HCT116 (cell line): ENCODE measurements around the gene SULT1A2. TPM values are rescaled to one million over a fixed set of nuclear protein-coding genes. Genes with fewer than 3 reads are reported as not detected.
"Not testable (repeated sequence)": the region's sequence is repeated elsewhere in the genome, so short reads cannot be mapped to it uniquely, and the experiment has no call there.

ENCODE experiments used
- ATAC-seq: fragments of 200-7000 bp; cut with Tn5 transposase; 2 replicates; pipeline ENCODE4 v1.9.1; 2020; ENCODE audit warnings: mild to moderate bottlenecking, moderate library complexity
- BruUV-seq: library from RNA; stranded (reverse); fragments of 400-500 nt; replicated peaks from 2 replicates; lab custom pipeline; 2021; lab: Mats Ljungman, UMichigan
- CTCF ChIA-PET: fragments of 300-600 bp; sonication (Branson Sonifier 250); formaldehyde crosslinking; loops from one replicate; lab custom pipeline; 2021; ENCODE audit warnings: antibody characterized with exemption; lab: Charles Lee
- POLR2A ChIA-PET: fragments of 300-600, 350-600 bp; sonication (Branson Sonifier 250); formaldehyde crosslinking; loops from one replicate; lab custom pipeline; 2021; ENCODE audit warnings: antibody characterized with exemption; lab: Charles Lee
- RAD21 ChIA-PET, 2 experiments: fragments of 300-600 bp; sonication (Branson Sonifier 250); formaldehyde crosslinking; loops; one replicate each; lab custom pipeline; 2023; ENCODE audit warnings: low total read pairs in 2 of 2; ENCODE audit not compliant: uncharacterized antibody in 2 of 2, unreplicated experiment in 2 of 2, low non-redundant PET in 1 of 2; lab: Charles Lee
- DNase-seq: peaks from one replicate; pipeline ENCODE4 v3.0.0-alpha.2; 2010; ENCODE audit warnings: low read depth, low spot score
- H2AFZ ChIP-seq: fragments of 200-600 bp; shearing (Covaris generic), sonication (generic); 2 replicates; pipeline ENCODE4 v1.6.1; 2017; ENCODE audit warnings: low read depth, mixed run types, mixed read lengths, antibody characterized with exemption, low read length; ENCODE audit not compliant: poor library complexity, severe bottlenecking
- H3K27ac ChIP-seq: 2 replicates; pipeline ENCODE4 v1.5.1; 2012; ENCODE audit warnings: low read depth, low read length
- H3K27me3 ChIP-seq: fragments of 200-600 bp; sonication (generic); 2 replicates; pipeline ENCODE4 v1.6.1; 2016; ENCODE audit warnings: mixed run types, low read length, mixed read lengths; ENCODE audit not compliant: insufficient read depth
- H3K36me3 ChIP-seq, 2 experiments: fragments of 200-500 bp in 1 of 2; fragments of 200-600 bp in 1 of 2; sonication (Bioruptor generic) in 1 of 2; sonication (generic) in 1 of 2; 2 replicates each; pipeline versions ENCODE4 v1.5.1 to v1.6.1; 2014 to 2016; ENCODE audit warnings: low read length in 2 of 2, inconsistent platforms in 1 of 2, mixed read lengths in 1 of 2, mixed run types in 1 of 2; ENCODE audit not compliant: insufficient read depth in 2 of 2, control insufficient read depth in 1 of 2
- H3K4me1 ChIP-seq, 2 experiments: fragments of 200-600 bp in 1 of 2; sonication (generic) in 1 of 2; 2 replicates each; pipeline versions ENCODE4 v1.5.1 to v1.6.1; 2012 to 2017; ENCODE audit warnings: low read length in 2 of 2, inconsistent platforms in 1 of 2, mild to moderate bottlenecking in 1 of 2, mixed read lengths in 1 of 2, mixed run types in 1 of 2, moderate library complexity in 1 of 2; ENCODE audit not compliant: insufficient read depth in 2 of 2, control insufficient read depth in 1 of 2
- H3K4me2 ChIP-seq: fragments of 200-600 bp; sonication (generic); 2 replicates; pipeline ENCODE4 v1.6.1; 2017; ENCODE audit warnings: mixed run types, low read length, mixed read lengths
- H3K4me3 ChIP-seq, 2 experiments: fragments of 200-600 bp in 1 of 2; sonication (generic) in 1 of 2; replicated peaks in 1 of 2; 2 replicates each; pipeline ENCODE4 v1.5.1; 2011 to 2016; ENCODE audit warnings: low read length in 2 of 2, control low read depth in 1 of 2, low read depth in 1 of 2, mild to moderate bottlenecking in 1 of 2, mixed read lengths in 1 of 2, mixed run types in 1 of 2
- H3K79me2 ChIP-seq: fragments of 200-600 bp; sonication (generic); 2 replicates; pipeline ENCODE4 v1.6.1; 2017; ENCODE audit warnings: mild to moderate bottlenecking, mixed run types, low read length, moderate library complexity, mixed read lengths; ENCODE audit not compliant: insufficient read depth
- H3K9ac ChIP-seq: fragments of 200-600 bp; sonication (generic); 2 replicates; pipeline ENCODE4 v1.6.1; 2016; ENCODE audit warnings: low read length, mixed read lengths
- H3K9me2 ChIP-seq: fragments of 200-600 bp; sonication (generic), shearing (Covaris generic); 2 replicates; pipeline ENCODE4 v1.6.1; 2017; ENCODE audit warnings: mixed run types, mild to moderate bottlenecking, moderate library complexity; ENCODE audit not compliant: insufficient read depth
- H3K9me3 ChIP-seq, 2 experiments: fragments of 200-500 bp in 1 of 2; fragments of 200-600 bp in 1 of 2; sonication (Bioruptor generic) in 1 of 2; sonication (generic) in 1 of 2; 2 replicates each; pipeline ENCODE4 v1.6.1; 2014 to 2017; ENCODE audit warnings: low read length in 2 of 2, mixed read lengths in 2 of 2, inconsistent platforms in 1 of 2, low read depth in 1 of 2, mild to moderate bottlenecking in 1 of 2, mixed run types in 1 of 2, moderate library complexity in 1 of 2; ENCODE audit not compliant: control insufficient read depth in 1 of 2, insufficient read depth in 1 of 2
- H4K20me1 ChIP-seq: fragments of 200-600 bp; sonication (generic), shearing (Covaris generic); 2 replicates; pipeline ENCODE4 v1.6.1; 2017; ENCODE audit warnings: mixed run types, mild to moderate bottlenecking, moderate library complexity; ENCODE audit not compliant: insufficient read depth
- CEBPB ChIP-seq: IDR thresholded peaks from 2 replicates; pipeline ENCODE4 v1.6.1; 2012; ENCODE audit warnings: low read depth
- ELF1 ChIP-seq: IDR thresholded peaks from 2 replicates; pipeline ENCODE4 v1.6.1; 2012; ENCODE audit warnings: low read depth, borderline replicate concordance
- EZH2phosphoT487 ChIP-seq: fragments of 200-600 bp; IDR thresholded peaks from 2 replicates; pipeline ENCODE4 v1.6.1; 2018; ENCODE audit warnings: antibody characterized with exemption, borderline replicate concordance
- JUND ChIP-seq: IDR thresholded peaks from 2 replicates; pipeline ENCODE4 v1.6.1; 2012
- POLR2A ChIP-seq: IDR thresholded peaks from 2 replicates; pipeline ENCODE4 v1.7.0; 2011; ENCODE audit warnings: borderline replicate concordance; ENCODE audit not compliant: insufficient read depth, insufficient read length; ENCODE audit errors: extremely low read depth
- POLR2AphosphoS5 ChIP-seq: IDR thresholded peaks from 2 replicates; pipeline ENCODE4 v1.6.1; 2011; ENCODE audit warnings: mild to moderate bottlenecking, low read depth, low read length, moderate library complexity
- SIN3A ChIP-seq: IDR thresholded peaks from 2 replicates; pipeline ENCODE4 v1.6.1; 2012; ENCODE audit warnings: low read depth
- SRF ChIP-seq: IDR thresholded peaks from 2 replicates; pipeline ENCODE4 v1.6.1; 2012; ENCODE audit warnings: low read depth
- TCF7L2 ChIP-seq: IDR thresholded peaks from 2 replicates; pipeline ENCODE4 v1.7.0; 2011; ENCODE audit warnings: borderline replicate concordance, inconsistent platforms; ENCODE audit not compliant: insufficient read depth, insufficient read length; ENCODE audit errors: extremely low read depth
- YY1 ChIP-seq: IDR thresholded peaks from 2 replicates; pipeline ENCODE4 v1.6.1; 2011; ENCODE audit warnings: low read length, low read depth, moderate library complexity, mild to moderate bottlenecking; ENCODE audit not compliant: insufficient replicate concordance; ENCODE audit errors: extremely low read depth
- ZFX ChIP-seq: fragments of 450-650 bp; IDR thresholded peaks from 2 replicates; pipeline ENCODE4 v1.6.1; 2017
- ZNF274 ChIP-seq: fragments of 200-500 bp; sonication (Bioruptor generic); IDR thresholded peaks from 2 replicates; pipeline ENCODE4 v1.6.1; 2014; ENCODE audit warnings: mild to moderate bottlenecking, low read depth, low read length, inconsistent platforms
- intact Hi-C: fragments of 100-400 bp; cut with micrococcal nuclease; formaldehyde crosslinking; loops from 2 replicates; pipeline ENCODE4 v1.10.0; 2022
- total RNA-seq: library from RNA; stranded (reverse); gene quantifications from one replicate; pipeline ENCODE4 v1.2.1, GENCODE V29; 2021; ENCODE audit not compliant: unreplicated experiment
- TF ChIP-seq, protein P1 (sequence below), 3 experiments: fragments of 200-600 bp in 1 of 3; sonication (generic) in 1 of 3; IDR thresholded peaks in 2 of 3; conservative IDR thresholded peaks in 1 of 3; 2 replicates each; pipeline ENCODE4 v1.5.1; 2012 to 2017; ENCODE audit warnings: low read depth in 2 of 3, low read length in 2 of 3, antibody characterized with exemption in 1 of 3, borderline replicate concordance in 1 of 3, control low read depth in 1 of 3, mild to moderate bottlenecking in 1 of 3, mixed read lengths in 1 of 3, mixed run types in 1 of 3, moderate library complexity in 1 of 3; ENCODE audit not compliant: insufficient read depth in 1 of 3
- TF ChIP-seq, protein P2 (sequence below): IDR thresholded peaks from 2 replicates; pipeline ENCODE4 v1.6.1; 2012
- TF ChIP-seq, protein P3 (sequence below): IDR thresholded peaks from 2 replicates; pipeline ENCODE4 v1.6.1; 2011; ENCODE audit warnings: mild to moderate bottlenecking, low read length, moderate library complexity; ENCODE audit not compliant: insufficient replicate concordance; ENCODE audit errors: extremely low read depth
- TF ChIP-seq, protein P4 (sequence below): IDR thresholded peaks from 2 replicates; pipeline ENCODE4 v1.6.1; 2012

The SULT1A2 gene
- total RNA-seq, 1 experiment from 2014 or later = 1.9 TPM

DNA sequence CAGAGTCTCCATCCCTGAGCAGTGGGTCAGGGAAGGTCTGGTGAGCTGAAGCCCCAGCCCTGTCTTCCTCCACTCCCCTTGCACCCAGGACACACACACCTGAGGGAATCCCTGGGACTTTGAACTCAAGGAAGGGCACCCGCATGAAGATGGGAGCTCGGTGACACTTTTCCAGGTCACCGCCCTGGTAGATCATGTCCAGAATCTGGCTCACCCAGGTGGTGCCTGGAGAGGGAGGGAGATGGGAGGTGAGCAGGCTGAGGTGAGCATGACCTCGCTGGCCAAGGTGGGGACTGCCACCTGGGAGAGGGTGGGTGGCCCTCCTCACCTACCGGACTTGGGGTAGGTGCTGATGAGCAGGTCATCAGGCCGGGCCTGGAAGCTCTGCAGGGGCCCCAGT is 1.4 kb downstream of the SULT1A2 start:
- CTCF ChIA-PET, H3K79me2 ChIP-seq, intact Hi-C loops, ATAC-seq, H4K20me1 ChIP-seq, H3K27me3 ChIP-seq, H3K36me3 ChIP-seq, H2AFZ ChIP-seq, H3K4me3 ChIP-seq, H3K27ac ChIP-seq, H3K9me3 ChIP-seq, H3K4me2 ChIP-seq, H3K9me2 ChIP-seq, H3K9ac ChIP-seq, DNase-seq, RAD21 ChIA-PET, BruUV-seq: not testable (repeated sequence)
- peaks cover 21 to 22% of the 10 kb centered on the region in 2 experiments for H3K4me1 ChIP-seq
- POLR2A ChIA-PET = interaction anchor here (1.1 kb wide), 1 partner anchor 14 kb away, joined by 3 read pairs; the partner anchor contains the start of gene SULT1A1

DNA sequence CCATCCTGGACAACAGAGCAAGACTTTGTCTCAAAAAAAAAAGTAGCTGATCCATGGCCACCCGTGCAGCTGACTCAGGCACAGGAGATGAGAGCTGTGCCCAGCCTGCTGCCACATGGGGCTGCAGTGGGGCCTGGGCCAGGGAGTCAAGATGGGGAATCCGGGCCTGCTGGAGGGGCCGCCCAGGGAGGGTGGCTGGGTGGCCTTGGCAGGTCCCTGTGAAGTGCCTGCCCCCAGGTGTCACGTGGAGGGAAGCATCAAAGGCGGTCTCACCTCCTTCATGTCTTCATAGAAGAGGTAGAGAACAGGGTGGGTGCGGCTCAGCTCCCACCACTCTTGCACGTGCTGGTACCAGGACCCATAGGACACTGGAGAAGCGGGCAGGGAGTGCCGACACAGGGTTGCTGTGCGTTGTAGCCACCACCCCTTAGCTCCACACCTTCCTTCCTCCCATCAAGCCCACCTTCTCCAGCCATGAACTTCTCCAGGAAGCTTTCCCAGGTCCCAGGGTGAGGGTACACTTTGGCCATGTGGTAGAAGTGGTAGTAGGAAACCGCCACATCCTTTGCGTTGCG is 3.8 kb downstream of the SULT1A2 start:
- Histone ChIP-seq H3K9me3 (no peaks in the 10 kb centered on the region), H3K36me3 (peaks cover 0 to 3% of the 10 kb centered on the region in 2 experiments; a peak in 1 of 4 replicates), H3K4me2 (no peak overlapping the region), H4K20me1 (no peaks in the 10 kb centered on the region), H3K4me1 (peaks cover 20 to 21% of the 10 kb centered on the region in 2 experiments), H3K9me2 (no peaks in the 10 kb centered on the region), H3K27ac (no peak overlapping the region), H3K27me3 (no peaks in the 10 kb centered on the region), H2AFZ (no peak overlapping the region), H3K4me3 (no peak overlapping the region), H3K79me2 (no peaks in the 10 kb centered on the region), H3K9ac (no peak overlapping the region)
- intact Hi-C loops = no loop called here
- BruUV-seq = TSS peak; percentile 33
- no peak for DNase-seq
- CTCF ChIA-PET = no interaction called here
- TF ChIP-seq ELF1 (no peak), JUND (no peak), TCF7L2 (no peak), POLR2A (no peak), SIN3A (no peak), ZNF274 (no peak), POLR2AphosphoS5 (no peak), EZH2phosphoT487 (no peak), CEBPB (no peak), SRF (no peak), ZFX (no peak), YY1 (no peak)
- TF ChIP-seq, protein P1, sequence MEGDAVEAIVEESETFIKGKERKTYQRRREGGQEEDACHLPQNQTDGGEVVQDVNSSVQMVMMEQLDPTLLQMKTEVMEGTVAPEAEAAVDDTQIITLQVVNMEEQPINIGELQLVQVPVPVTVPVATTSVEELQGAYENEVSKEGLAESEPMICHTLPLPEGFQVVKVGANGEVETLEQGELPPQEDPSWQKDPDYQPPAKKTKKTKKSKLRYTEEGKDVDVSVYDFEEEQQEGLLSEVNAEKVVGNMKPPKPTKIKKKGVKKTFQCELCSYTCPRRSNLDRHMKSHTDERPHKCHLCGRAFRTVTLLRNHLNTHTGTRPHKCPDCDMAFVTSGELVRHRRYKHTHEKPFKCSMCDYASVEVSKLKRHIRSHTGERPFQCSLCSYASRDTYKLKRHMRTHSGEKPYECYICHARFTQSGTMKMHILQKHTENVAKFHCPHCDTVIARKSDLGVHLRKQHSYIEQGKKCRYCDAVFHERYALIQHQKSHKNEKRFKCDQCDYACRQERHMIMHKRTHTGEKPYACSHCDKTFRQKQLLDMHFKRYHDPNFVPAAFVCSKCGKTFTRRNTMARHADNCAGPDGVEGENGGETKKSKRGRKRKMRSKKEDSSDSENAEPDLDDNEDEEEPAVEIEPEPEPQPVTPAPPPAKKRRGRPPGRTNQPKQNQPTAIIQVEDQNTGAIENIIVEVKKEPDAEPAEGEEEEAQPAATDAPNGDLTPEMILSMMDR (IDR thresholded peaks at IDR 0.05 in 2 of 3, conservative IDR thresholded peaks at IDR 0.05 in 1 of 3; ENCODE audit: borderline replicate concordance in 1 of 3, insufficient read depth in 1 of 3, low read depth in 2 of 3, low read length in 2 of 3) = no peak
- TF ChIP-seq, protein P2, sequence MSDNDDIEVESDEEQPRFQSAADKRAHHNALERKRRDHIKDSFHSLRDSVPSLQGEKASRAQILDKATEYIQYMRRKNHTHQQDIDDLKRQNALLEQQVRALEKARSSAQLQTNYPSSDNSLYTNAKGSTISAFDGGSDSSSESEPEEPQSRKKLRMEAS = no peak
- TF ChIP-seq, protein P3, sequence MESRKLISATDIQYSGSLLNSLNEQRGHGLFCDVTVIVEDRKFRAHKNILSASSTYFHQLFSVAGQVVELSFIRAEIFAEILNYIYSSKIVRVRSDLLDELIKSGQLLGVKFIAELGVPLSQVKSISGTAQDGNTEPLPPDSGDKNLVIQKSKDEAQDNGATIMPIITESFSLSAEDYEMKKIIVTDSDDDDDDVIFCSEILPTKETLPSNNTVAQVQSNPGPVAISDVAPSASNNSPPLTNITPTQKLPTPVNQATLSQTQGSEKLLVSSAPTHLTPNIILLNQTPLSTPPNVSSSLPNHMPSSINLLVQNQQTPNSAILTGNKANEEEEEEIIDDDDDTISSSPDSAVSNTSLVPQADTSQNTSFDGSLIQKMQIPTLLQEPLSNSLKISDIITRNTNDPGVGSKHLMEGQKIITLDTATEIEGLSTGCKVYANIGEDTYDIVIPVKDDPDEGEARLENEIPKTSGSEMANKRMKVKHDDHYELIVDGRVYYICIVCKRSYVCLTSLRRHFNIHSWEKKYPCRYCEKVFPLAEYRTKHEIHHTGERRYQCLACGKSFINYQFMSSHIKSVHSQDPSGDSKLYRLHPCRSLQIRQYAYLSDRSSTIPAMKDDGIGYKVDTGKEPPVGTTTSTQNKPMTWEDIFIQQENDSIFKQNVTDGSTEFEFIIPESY = no peak
- TF ChIP-seq, protein P4, sequence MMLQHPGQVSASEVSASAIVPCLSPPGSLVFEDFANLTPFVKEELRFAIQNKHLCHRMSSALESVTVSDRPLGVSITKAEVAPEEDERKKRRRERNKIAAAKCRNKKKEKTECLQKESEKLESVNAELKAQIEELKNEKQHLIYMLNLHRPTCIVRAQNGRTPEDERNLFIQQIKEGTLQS = no peak
- POLR2A ChIA-PET = no interaction called here
- RAD21 ChIA-PET = no interaction called here
- no peak for ATAC-seq
